ENCODE measurements around the gene COX5B. TPM values are rescaled to one million over a fixed set of nuclear protein-coding genes. Genes with fewer than 3 reads are reported as not detected.
"Not testable (repeated sequence)": the region's sequence is repeated elsewhere in the genome, so short reads cannot be mapped to it uniquely, and the experiment has no call there.

The COX5B gene
- total RNA-seq, 2 donors from 2014 or later, result 1,312 to 1,415 TPM

DNA sequence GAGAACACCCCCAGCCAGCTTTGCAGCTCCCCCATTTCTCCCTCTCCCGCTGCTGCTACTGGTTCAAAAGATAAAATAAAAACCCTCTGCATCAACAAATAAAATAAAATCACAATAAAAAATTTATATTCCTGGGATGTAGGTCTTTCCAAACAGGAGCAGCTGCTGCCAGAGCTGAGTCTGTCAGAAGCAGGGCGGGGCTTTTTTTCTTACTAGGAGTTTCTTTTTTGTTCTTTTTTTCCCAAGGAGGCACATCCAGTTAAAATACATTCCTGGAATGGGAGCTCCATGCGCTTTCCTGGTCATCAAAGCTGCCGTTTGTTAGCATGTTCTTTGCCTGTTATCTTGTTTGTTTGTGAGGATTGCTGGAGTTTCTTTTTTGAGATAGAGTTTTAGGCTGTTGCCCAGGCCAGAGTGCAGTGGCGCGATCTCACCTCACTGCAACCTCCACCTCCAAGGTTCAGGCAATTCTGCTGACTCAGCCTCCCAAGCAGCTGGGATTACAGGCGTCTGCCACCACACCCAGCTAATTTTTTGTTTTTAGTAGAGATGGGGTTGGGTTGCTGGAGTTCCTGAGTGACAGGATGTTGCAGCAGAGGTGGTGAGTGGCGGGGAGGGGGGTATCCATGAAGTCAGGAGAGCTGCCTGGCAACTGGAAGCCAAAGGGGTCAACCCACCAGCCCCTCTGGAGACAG is 20.4 kb upstream of the COX5B start:
- not testable (repeated sequence) for H3K36me3 ChIP-seq, H3K27me3 ChIP-seq, H3K27ac ChIP-seq, H3K4me3 ChIP-seq, H3K4me1 ChIP-seq, H3K9me3 ChIP-seq
- peak; percentile 5 for DNase-seq (ENCODE audit: low spot score)

- H3K27me3 ChIP-seq, H3K4me1 ChIP-seq, H3K9me3 ChIP-seq, H3K4me3 ChIP-seq, H3K36me3 ChIP-seq, H3K27ac ChIP-seq: not testable (repeated sequence)
- peak; percentile 18 for DNase-seq (ENCODE audit: low spot score)
Measured at GRCh38 chr2:97626049-97626430, 19.8 kb upstream of the COX5B start.

- TF ChIP-seq, protein P1, sequence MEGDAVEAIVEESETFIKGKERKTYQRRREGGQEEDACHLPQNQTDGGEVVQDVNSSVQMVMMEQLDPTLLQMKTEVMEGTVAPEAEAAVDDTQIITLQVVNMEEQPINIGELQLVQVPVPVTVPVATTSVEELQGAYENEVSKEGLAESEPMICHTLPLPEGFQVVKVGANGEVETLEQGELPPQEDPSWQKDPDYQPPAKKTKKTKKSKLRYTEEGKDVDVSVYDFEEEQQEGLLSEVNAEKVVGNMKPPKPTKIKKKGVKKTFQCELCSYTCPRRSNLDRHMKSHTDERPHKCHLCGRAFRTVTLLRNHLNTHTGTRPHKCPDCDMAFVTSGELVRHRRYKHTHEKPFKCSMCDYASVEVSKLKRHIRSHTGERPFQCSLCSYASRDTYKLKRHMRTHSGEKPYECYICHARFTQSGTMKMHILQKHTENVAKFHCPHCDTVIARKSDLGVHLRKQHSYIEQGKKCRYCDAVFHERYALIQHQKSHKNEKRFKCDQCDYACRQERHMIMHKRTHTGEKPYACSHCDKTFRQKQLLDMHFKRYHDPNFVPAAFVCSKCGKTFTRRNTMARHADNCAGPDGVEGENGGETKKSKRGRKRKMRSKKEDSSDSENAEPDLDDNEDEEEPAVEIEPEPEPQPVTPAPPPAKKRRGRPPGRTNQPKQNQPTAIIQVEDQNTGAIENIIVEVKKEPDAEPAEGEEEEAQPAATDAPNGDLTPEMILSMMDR (IDR thresholded peaks at IDR 0.05), result no peak
- peak overlapping the region in 1 of 2 donors; percentile 93 for H3K27ac ChIP-seq
- H3K4me3 ChIP-seq, result no peak overlapping the region
- H3K4me1 ChIP-seq, result peaks cover 0 to 20% of the 10 kb centered on the region in 2 donors
- no peaks in the 10 kb centered on the region for H3K27me3 ChIP-seq
- DNase-seq (ENCODE audit: low spot score), result no peak
- H3K36me3 ChIP-seq, result peaks cover 22% of the 10 kb centered on the region
- H3K9me3 ChIP-seq, result no peaks in the 10 kb centered on the region
Measured at GRCh38 chr2:97644023-97644717, 1.7 kb upstream of the COX5B start.

GRCh38 chr2:97645112-97645694 is 659 bp upstream of the COX5B start:
- peak overlapping the region; percentile 90 to 91 for H3K4me3 ChIP-seq
- no peak for DNase-seq (ENCODE audit: low spot score)

GRCh38 chr2:97646977-97647376 is 1.1 kb downstream of the COX5B start:
- H3K27ac ChIP-seq, result peak overlapping the region; percentile 93 to 94
- TF ChIP-seq, protein P1 (IDR thresholded peaks at IDR 0.05), result no peak
- no peaks in the 10 kb centered on the region for H3K27me3 ChIP-seq
- H3K4me3 ChIP-seq, result peak overlapping the region; percentile 90 to 91
- no peak for DNase-seq (ENCODE audit: low spot score)
- peaks cover 0 to 20% of the 10 kb centered on the region in 2 donors for H3K4me1 ChIP-seq
- H3K9me3 ChIP-seq, result no peaks in the 10 kb centered on the region
- peaks cover 37% of the 10 kb centered on the region for H3K36me3 ChIP-seq

More at GRCh38 chr2:97645112-97645694, 659 bp upstream of the COX5B start:
- Histone ChIP-seq H3K27me3 (no peaks in the 10 kb centered on the region), H3K4me1 (peaks cover 0 to 20% of the 10 kb centered on the region in 2 donors), H3K27ac (peak overlapping the region; percentile 93 to 94), H3K9me3 (no peaks in the 10 kb centered on the region), H3K36me3 (peaks cover 30% of the 10 kb centered on the region)
- TF ChIP-seq, protein P1 (IDR thresholded peaks at IDR 0.05), result no peak

GRCh38 chr2:97651114-97651513 is 5.3 kb downstream of the COX5B start:
- TF ChIP-seq, protein P1 (IDR thresholded peaks at IDR 0.05), result no peak
- peaks cover 0 to 3% of the 10 kb centered on the region in 2 donors for H3K9me3 ChIP-seq
- no peak for DNase-seq (ENCODE audit: low spot score)
- H3K4me1 ChIP-seq, result peaks cover 0 to 13% of the 10 kb centered on the region in 2 donors
- H3K27ac ChIP-seq, result no peak overlapping the region
- peaks cover 56% of the 10 kb centered on the region for H3K36me3 ChIP-seq
- H3K27me3 ChIP-seq, result no peaks in the 10 kb centered on the region
- no peak overlapping the region for H3K4me3 ChIP-seq

Data from right atrium auricular region (tissue), 2 donors.